Mesodermal cell (in vitro differentiated cells): ENCODE results near the gene PDYN. TPM values are rescaled to one million over a fixed set of nuclear protein-coding genes. Genes with fewer than 3 reads are reported as not detected.
"Not testable (repeated sequence)": the region's sequence is repeated elsewhere in the genome, so short reads cannot be mapped to it uniquely, and the experiment has no call there.

ENCODE experiments used
- H3K27ac ChIP-seq: 2 replicates; pipeline ENCODE4 v1.7.0; 2013; ENCODE audit warnings: mild to moderate bottlenecking, low read depth, low read length, moderate library complexity; ENCODE audit not compliant: severe bottlenecking
- H3K36me3 ChIP-seq: 2 replicates; pipeline ENCODE4 v1.7.1; 2013; ENCODE audit warnings: mild to moderate bottlenecking, low read length, moderate library complexity; ENCODE audit not compliant: control insufficient read depth, insufficient read depth
- H3K4me1 ChIP-seq: one replicate; pipeline ENCODE4 v1.7.1; 2013; ENCODE audit warnings: mild to moderate bottlenecking, low read length; ENCODE audit not compliant: insufficient read depth, control insufficient read depth, poor library complexity, severe bottlenecking
- H3K4me3 ChIP-seq: 2 replicates; pipeline ENCODE4 v1.7.0; 2013; ENCODE audit warnings: low read length, control low read depth, mild to moderate bottlenecking; ENCODE audit not compliant: insufficient read depth, poor library complexity, severe bottlenecking; ENCODE audit errors: extremely low read depth
- H3K9me3 ChIP-seq: 2 replicates; pipeline ENCODE4 v1.7.1; 2013; ENCODE audit warnings: mild to moderate bottlenecking, low read length, moderate library complexity; ENCODE audit not compliant: control insufficient read depth
- WGBS, 2 experiments: methylation state at CpG; one replicate each; pipeline ENCODE4 v1.1.5; 2013; ENCODE audit warnings: missing lambda C conversion rate in 2 of 2; ENCODE audit not compliant: insufficient coverage in 2 of 2; 5-methylcytosine and 5-hydroxymethylcytosine counted together
- polyA plus RNA-seq, 2 experiments: library from polyadenylated mRNA; stranded (reverse); fragments of 50-300 nt; gene quantifications; one replicate each; pipeline ENCODE4 v1.2.3, GENCODE V29; 2013

The PDYN gene
- 0.55 TPM for polyA plus RNA-seq (2013, experiment 1 of 2)
- polyA plus RNA-seq (2013, experiment 2 of 2) = 0.25 TPM

GRCh38 chr20:1993986-1994385 lies at the start of gene PDYN:
TSS of gene PDYN (minus strand) at chr20:1994058. CDS start at chr20:1983084, 10,974 bp downstream.
- no peak within 1 kb of the TSS for H3K27ac ChIP-seq
- 39 to 58% methylated on average over 7 to 8 of the region's 9 CpGs for WGBS, 2 experiments
- H3K36me3 ChIP-seq = no peaks in the 10 kb centered on the region
- H3K9me3 ChIP-seq = no peaks in the 10 kb centered on the region
- no peaks in the 10 kb centered on the region for H3K4me1 ChIP-seq
- H3K4me3 ChIP-seq = no peak within 1 kb of the TSS

GRCh38 chr20:2042400-2042799 lies 48.5 kb upstream of the PDYN start:
- Histone ChIP-seq H3K27ac (no peak overlapping the region), H3K9me3 (no peaks in the 10 kb centered on the region)
- WGBS, 2 experiments = 62 to 73% methylated on average over 4 of the region's 6 CpGs

GRCh38 chr20:2038161-2038560 lies 44.3 kb upstream of the PDYN start:
- H3K4me3 ChIP-seq = no peak overlapping the region
- 53 to 70% methylated on average over 3 of the region's 3 CpGs for WGBS, 2 experiments

More at GRCh38 chr20:2042400-2042799, 48.5 kb upstream of the PDYN start:
- H3K4me1 ChIP-seq = no peaks in the 10 kb centered on the region
- H3K4me3 ChIP-seq = no peak overlapping the region
- H3K36me3 ChIP-seq = no peaks in the 10 kb centered on the region

GRCh38 chr20:2037296-2037914 lies 43.5 kb upstream of the PDYN start:
- Histone ChIP-seq H3K36me3 (no peaks in the 10 kb centered on the region), H3K4me3 (no peak overlapping the region), H3K9me3 (no peaks in the 10 kb centered on the region), H3K4me1 (no peaks in the 10 kb centered on the region), H3K27ac (no peak overlapping the region)
- WGBS, 2 experiments = 71 to 95% methylated on average over 2 to 4 of the region's 4 CpGs

More at GRCh38 chr20:2038161-2038560, 44.3 kb upstream of the PDYN start:
- Histone ChIP-seq H3K4me1 (no peaks in the 10 kb centered on the region), H3K36me3 (no peaks in the 10 kb centered on the region), H3K27ac (no peak overlapping the region), H3K9me3 (no peaks in the 10 kb centered on the region)

GRCh38 chr20:2036357-2036756 lies 42.5 kb upstream of the PDYN start:
- H3K27ac ChIP-seq, H3K9me3 ChIP-seq, H3K4me1 ChIP-seq, H3K4me3 ChIP-seq, H3K36me3 ChIP-seq: not testable (repeated sequence)
- WGBS, 2 experiments = 92 to 95% methylated on average over 4 of the region's 4 CpGs

- H3K4me1 ChIP-seq = peaks cover 6% of the 10 kb centered on the region
- no peaks in the 10 kb centered on the region for H3K9me3 ChIP-seq
- no peaks in the 10 kb centered on the region for H3K36me3 ChIP-seq
- 44 to 86% methylated on average over 2 to 3 of the region's 5 CpGs for WGBS, 2 experiments
- H3K27ac ChIP-seq = no peak overlapping the region
- no peak overlapping the region for H3K4me3 ChIP-seq
Measured at GRCh38 chr20:2032168-2032567, 38.3 kb upstream of the PDYN start.

GRCh38 chr20:2026514-2026913 lies 32.7 kb upstream of the PDYN start:
- peaks cover 6% of the 10 kb centered on the region for H3K9me3 ChIP-seq
- whole genome bisulfite sequencing, 2 experiments = 84 to 95% methylated on average over 4 of the region's 4 CpGs
- H3K36me3 ChIP-seq = no peaks in the 10 kb centered on the region
- H3K4me3 ChIP-seq = no peak overlapping the region
- H3K27ac ChIP-seq = no peak overlapping the region
- peaks cover 2% of the 10 kb centered on the region for H3K4me1 ChIP-seq

GRCh38 chr20:2026004-2026403 lies 32.1 kb upstream of the PDYN start:
- Histone ChIP-seq H3K4me1 (no peaks in the 10 kb centered on the region), H3K9me3 (peaks cover 6% of the 10 kb centered on the region), H3K27ac (no peak overlapping the region), H3K4me3 (no peak overlapping the region), H3K36me3 (no peaks in the 10 kb centered on the region)
- 89 to 90% methylated on average over 8 to 9 of the region's 9 CpGs for WGBS, 2 experiments

- Histone ChIP-seq H3K27ac (no peak overlapping the region), H3K9me3 (peaks cover 6% of the 10 kb centered on the region), H3K4me1 (no peaks in the 10 kb centered on the region), H3K36me3 (no peaks in the 10 kb centered on the region), H3K4me3 (no peak overlapping the region)
- WGBS, 2 experiments = 83% methylated on average over 1 of the region's 4 CpGs; no CpG with 5 or more reads in 1 of the 2 experiments
Measured at GRCh38 chr20:2023151-2023550, 29.3 kb upstream of the PDYN start.

- no peak overlapping the region for H3K4me3 ChIP-seq
- H3K36me3 ChIP-seq = no peaks in the 10 kb centered on the region
- WGBS, 2 experiments = 80 to 100% methylated on average over 1 of the region's 3 CpGs
- no peaks in the 10 kb centered on the region for H3K4me1 ChIP-seq
- H3K27ac ChIP-seq = no peak overlapping the region
- H3K9me3 ChIP-seq = peaks cover 6% of the 10 kb centered on the region
Measured at GRCh38 chr20:2022163-2022562, 28.3 kb upstream of the PDYN start.

- no peaks in the 10 kb centered on the region for H3K4me1 ChIP-seq
- H3K27ac ChIP-seq = no peak overlapping the region
- no peak overlapping the region for H3K4me3 ChIP-seq
- H3K9me3 ChIP-seq = no peaks in the 10 kb centered on the region
- H3K36me3 ChIP-seq = no peaks in the 10 kb centered on the region
- WGBS, 2 experiments = 59 to 67% methylated on average over 4 of the region's 4 CpGs
Measured at GRCh38 chr20:2010533-2010932, 16.7 kb upstream of the PDYN start.
